ENCODE results near the gene IQCH. TPM values are rescaled to one million over a fixed set of nuclear protein-coding genes. Genes with fewer than 3 reads are reported as not detected.

Gene IQCH
- total and polyA plus RNA-seq, 9 donors, result 0.54 to 10.0 (median 0.84) TPM

GRCh38 chr15:67329984-67330733 lies 75.6 kb downstream of the IQCH start:
- Histone ChIP-seq H3K27me3 (no peaks in the 10 kb centered on the region), H3K4me3 (no peak overlapping the region), H3K27ac (no peak overlapping the region), H3K4me1 (ENCODE audit: insufficient read depth) (no peaks in the 10 kb centered on the region), H3K9me3 (no peaks in the 10 kb centered on the region), H3K36me3 (no peaks in the 10 kb centered on the region)
- no peak for DNase-seq
- WGBS, 3 donors, result 87 to 91% (median 89%) methylated on average over 4 of the region's 4 CpGs
- intact Hi-C loops (cut with DNase I), result no loop called here
- TF ChIP-seq EP300 (IDR thresholded peaks at IDR 0.05) (no peak), POLR2A (IDR thresholded peaks at IDR 0.05) (no peak), CTCF (IDR thresholded peaks at IDR 0.05) (no peak)

- Histone ChIP-seq H3K36me3 (no peaks in the 10 kb centered on the region), H3K4me3 (no peak overlapping the region), H3K9me3 (no peaks in the 10 kb centered on the region), H3K27me3 (no peaks in the 10 kb centered on the region), H3K27ac (no peak overlapping the region), H3K4me1 (ENCODE audit: insufficient read depth) (no peaks in the 10 kb centered on the region)
- intact Hi-C loops (cut with DNase I), result no loop called here
- DNase-seq, result no peak
- TF ChIP-seq EP300 (IDR thresholded peaks at IDR 0.05), result no peak
- 62 to 77% (median 72%) methylated on average over 1 of the region's 1 CpG for WGBS, 3 donors
These were observed 77.1 kb downstream of the IQCH start for GRCh38 chr15:67331676-67332075.

DNA sequence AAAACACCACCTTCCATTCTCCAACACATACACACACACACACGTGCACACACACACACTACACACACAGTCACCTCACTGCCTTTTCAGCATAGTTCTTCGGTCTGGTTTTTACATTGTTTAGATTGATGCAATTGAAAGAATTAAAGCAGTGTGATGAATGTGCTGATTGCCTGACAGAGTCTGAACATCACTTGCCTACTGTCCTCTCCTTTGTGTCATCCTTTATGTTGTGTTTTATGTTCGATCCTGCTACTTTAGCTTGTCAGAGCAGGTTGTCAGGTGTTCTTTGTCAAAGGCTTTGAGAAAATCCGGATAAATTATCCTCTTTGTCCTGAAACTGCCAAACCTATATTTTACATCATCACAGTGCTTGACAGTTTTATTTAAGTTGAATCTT lies 80.4 kb downstream of the IQCH start:
- Histone ChIP-seq H3K27me3 (no peaks in the 10 kb centered on the region), H3K4me3 (no peak overlapping the region), H3K27ac (no peak overlapping the region), H3K36me3 (no peaks in the 10 kb centered on the region), H3K4me1 (ENCODE audit: insufficient read depth) (no peaks in the 10 kb centered on the region), H3K9me3 (no peaks in the 10 kb centered on the region)
- TF ChIP-seq EP300 (IDR thresholded peaks at IDR 0.05), result no peak
- TF ChIP-seq POLR2A (IDR thresholded peaks at IDR 0.05), result no peak
- TF ChIP-seq CTCF (IDR thresholded peaks at IDR 0.05), result no peak
- WGBS, 3 donors, result 58 to 60% (median 59%) methylated on average over 4 of the region's 4 CpGs
- intact Hi-C loops (cut with DNase I), result no loop called here
- DNase-seq, result no peak

DNA sequence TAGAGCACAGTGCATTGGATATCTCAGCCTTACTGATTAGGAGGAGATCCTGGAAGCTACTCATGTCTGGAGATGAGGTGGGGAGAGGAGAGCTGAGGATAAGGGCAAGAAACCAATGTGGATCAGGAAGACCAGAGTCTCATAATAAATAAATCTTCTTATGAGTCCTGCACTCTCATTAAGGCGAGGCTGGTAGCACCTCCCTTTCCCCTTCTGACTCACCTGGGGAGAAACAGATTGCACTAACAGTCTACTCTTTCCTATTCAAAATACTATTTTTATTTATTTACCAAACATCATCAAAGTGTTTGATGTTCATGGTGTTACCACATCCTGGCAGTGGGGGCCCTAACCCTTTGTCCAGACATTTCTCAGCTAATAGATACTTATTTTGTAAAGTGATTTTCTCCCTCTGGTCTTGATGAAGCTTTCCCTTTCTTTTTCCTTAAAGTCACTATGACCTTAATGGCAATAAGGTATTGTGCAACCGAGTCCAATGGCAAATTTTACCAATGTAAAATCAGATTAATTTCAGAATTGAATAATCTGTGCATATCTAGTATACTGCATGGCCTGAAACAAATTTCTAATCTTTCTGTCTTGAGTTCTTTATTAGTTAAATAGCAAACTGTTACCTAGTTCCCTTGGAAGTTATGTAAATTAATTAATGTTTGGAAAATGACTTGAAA lies 81.1 kb downstream of the IQCH start:
- intact Hi-C loops (cut with DNase I), result no loop called here
- Histone ChIP-seq H3K27me3 (no peaks in the 10 kb centered on the region), H3K36me3 (no peaks in the 10 kb centered on the region), H3K9me3 (no peaks in the 10 kb centered on the region), H3K27ac (no peak overlapping the region), H3K4me3 (no peak overlapping the region), H3K4me1 (ENCODE audit: insufficient read depth) (no peaks in the 10 kb centered on the region)
- TF ChIP-seq CTCF (IDR thresholded peaks at IDR 0.05), result no peak
- TF ChIP-seq POLR2A (IDR thresholded peaks at IDR 0.05), result no peak
- TF ChIP-seq EP300 (IDR thresholded peaks at IDR 0.05), result no peak
- 86 to 96% (median 91%) methylated on average over 2 of the region's 2 CpGs for WGBS, 3 donors
- no peak for DNase-seq

GRCh38 chr15:67340630-67341029 lies 86.0 kb downstream of the IQCH start:
- TF ChIP-seq POLR2A (IDR thresholded peaks at IDR 0.05) (no peak), EP300 (IDR thresholded peaks at IDR 0.05) (no peak), CTCF (IDR thresholded peaks at IDR 0.05) (no peak)
- Histone ChIP-seq H3K4me3 (no peak overlapping the region), H3K27ac (no peak overlapping the region), H3K4me1 (ENCODE audit: insufficient read depth) (no peaks in the 10 kb centered on the region), H3K9me3 (no peaks in the 10 kb centered on the region), H3K27me3 (no peaks in the 10 kb centered on the region), H3K36me3 (no peaks in the 10 kb centered on the region)
- DNase-seq, result no peak
- intact Hi-C loops (cut with DNase I), result no loop called here
- WGBS, 3 donors, result 92 to 98% (median 94%) methylated on average over 4 of the region's 4 CpGs
